ENCODE data around the gene NAA50.
A peak's percentile ranks its signal among the peaks of the same experiment; 100 is the strongest.

NAA50 gene

GRCh38 chr3:113741620-113742019 is 4.4 kb downstream of the NAA50 start:
- DNase-seq (ENCODE audit: low read depth in 3 of 3) = no peak

GRCh38 chr3:113741086-113741485 is 5.0 kb downstream of the NAA50 start:
- DNase-seq (ENCODE audit: low read depth in 3 of 3) = no peak

GRCh38 chr3:113736548-113737089 is 9.4 kb downstream of the NAA50 start:
- no peak for DNase-seq (ENCODE audit: low read depth in 3 of 3)

- no peak for DNase-seq (ENCODE audit: low read depth in 3 of 3)
Observed at GRCh38 chr3:113731694-113732093, 14.4 kb downstream of the NAA50 start.

- no peak for DNase-seq (ENCODE audit: low read depth in 3 of 3)
Observed at GRCh38 chr3:113730550-113730949, 15.5 kb downstream of the NAA50 start.

GRCh38 chr3:113728661-113729060 is 17.4 kb downstream of the NAA50 start:
- no peak for DNase-seq (ENCODE audit: low read depth in 3 of 3)

- DNase-seq (ENCODE audit: low read depth in 3 of 3) = no peak
Observed at GRCh38 chr3:113721636-113722035, 24.4 kb downstream of the NAA50 start.

GRCh38 chr3:113719758-113720157 is 26.3 kb downstream of the NAA50 start:
- no peak for DNase-seq (ENCODE audit: low read depth in 3 of 3)

- no peak for DNase-seq (ENCODE audit: low read depth in 3 of 3)
Observed at GRCh38 chr3:113719294-113719693, 26.8 kb downstream of the NAA50 start.

- no peak for DNase-seq (ENCODE audit: low read depth in 3 of 3)
Observed at GRCh38 chr3:113717818-113718217, 28.2 kb downstream of the NAA50 start.

- no peak for DNase-seq (ENCODE audit: low read depth in 3 of 3)
Observed at GRCh38 chr3:113717308-113717707, 28.7 kb downstream of the NAA50 start.

- DNase-seq (ENCODE audit: low read depth in 3 of 3) = no peak
Observed at GRCh38 chr3:113714702-113715101, 31.3 kb downstream of the NAA50 start.

- DNase-seq (ENCODE audit: low read depth in 3 of 3) = no peak
Observed at GRCh38 chr3:113712129-113712528, 33.9 kb downstream of the NAA50 start.

GRCh38 chr3:113707835-113708234 is 38.2 kb downstream of the NAA50 start:
- no peak for DNase-seq (ENCODE audit: low read depth in 3 of 3)

- DNase-seq (ENCODE audit: low read depth in 3 of 3) = peak in 1 of 3 experiments; percentile 16
Observed at GRCh38 chr3:113698956-113699355, 47.1 kb downstream of the NAA50 start.

GRCh38 chr3:113698213-113698742 is 47.8 kb downstream of the NAA50 start:
- no peak for DNase-seq (ENCODE audit: low read depth in 3 of 3)

GRCh38 chr3:113697500-113698090 is 48.5 kb downstream of the NAA50 start:
- DNase-seq (ENCODE audit: low read depth in 3 of 3) = no peak

GRCh38 chr3:113696658-113697499 is 49.2 kb downstream of the NAA50 start:
- peak; percentile 96 to 98 (median 98) for DNase-seq (ENCODE audit: low read depth in 3 of 3)

GRCh38 chr3:113695786-113696645 is 50.0 kb downstream of the NAA50 start, which contains the start of gene USF3:
TSS of gene USF3 (minus strand) at chr3:113696642. CDS start at chr3:113674878, 21,764 bp downstream.
- peak; percentile 50 to 79 (median 73) for DNase-seq (ENCODE audit: low read depth in 3 of 3)

GRCh38 chr3:113695431-113695785 is 50.6 kb downstream of the NAA50 start:
- no peak for DNase-seq (ENCODE audit: low read depth in 3 of 3)

- DNase-seq (ENCODE audit: low read depth in 3 of 3) = no peak
Observed at GRCh38 chr3:113690482-113690881, 55.6 kb downstream of the NAA50 start.

Measured in stimulated activated CD4-positive, alpha-beta T cell treated with anti-CD3 and anti-CD28 coated beads, TNF-alpha, amount 100 ng/mL, for 24 hours (primary cell).